Measurements from ENCODE around the gene ZCCHC2. TPM values are rescaled to one million over a fixed set of nuclear protein-coding genes. Genes with fewer than 3 reads are reported as not detected.

Gene ZCCHC2
- total RNA-seq, 1 experiment from 2014 or later = 12.4 TPM

GRCh38 chr18:62602706-62603105 lies 79.9 kb downstream of the ZCCHC2 start:
- H3K23ac ChIP-seq (ENCODE audit: insufficient read length, low read depth, low read length) = no peak overlapping the region
- no peak for DNase-seq
- H2BK15ac ChIP-seq (ENCODE audit: low read depth, low read length) = no peak overlapping the region
- H3K9me3 ChIP-seq (ENCODE audit: control insufficient read depth, low read depth, low read length) = no peaks in the 10 kb centered on the region
- H3K27ac ChIP-seq (ENCODE audit: insufficient read length, low read depth, low read length) = no peak overlapping the region
- Mint-ChIP-seq H3K9me3 (no peaks in the 10 kb centered on the region), H3K27me3 (ENCODE audit: low read depth) (peaks cover 30% of the 10 kb centered on the region), H3K36me3 (ENCODE audit: insufficient read depth in 1 of 3, low read depth in 3 of 3) (no peaks in the 10 kb centered on the region; a peak in 1 of 7 replicates), H3K27ac (no peak overlapping the region), H3K4me3 (no peak overlapping the region; a peak in 1 of 5 replicates), H3K4me1 (peaks cover 13 to 21% of the 10 kb centered on the region in 2 experiments)
- no peak overlapping the region for H3K4ac ChIP-seq (ENCODE audit: low read depth, low read length)
- H3K18ac ChIP-seq (ENCODE audit: insufficient read length, low read depth, low read length) = no peak overlapping the region
- no peak overlapping the region for H2BK20ac ChIP-seq (ENCODE audit: low read depth, low read length, poor library complexity, severe bottlenecking)
- H3K9ac ChIP-seq (ENCODE audit: extremely low read depth, insufficient read length, low read length) = no peak overlapping the region
- H3K23me2 ChIP-seq (ENCODE audit: insufficient read length, low read depth, low read length, poor library complexity, severe bottlenecking) = no peaks in the 10 kb centered on the region
- H2BK12ac ChIP-seq (ENCODE audit: insufficient read length, low read depth, low read length) = no peak overlapping the region
- no peak overlapping the region for H3K4me2 ChIP-seq (ENCODE audit: insufficient read depth, insufficient read length, low read length)
- H3K79me2 ChIP-seq (ENCODE audit: insufficient read depth, low read length) = no peaks in the 10 kb centered on the region
- H4K8ac ChIP-seq (replicated peaks; ENCODE audit: insufficient read length, low read depth, low read length) = no peak overlapping the region
- TF ChIP-seq CTCF (conservative IDR thresholded peaks at IDR 0.05) = no peak
- no peak overlapping the region for H2BK5ac ChIP-seq (ENCODE audit: insufficient read length, low read length)
- H3K14ac ChIP-seq (ENCODE audit: insufficient read depth, low read length) = no peak overlapping the region
- no peaks in the 10 kb centered on the region; the same call in 1 of the 2 replicates for H3K27me3 ChIP-seq (ENCODE audit: insufficient read depth, low read length)
- H3K56ac ChIP-seq (ENCODE audit: insufficient read length, low read depth, low read length) = no peak overlapping the region
- no peak overlapping the region for H2AK5ac ChIP-seq (ENCODE audit: insufficient read length, low read length)
- no peak overlapping the region for H2AFZ ChIP-seq (ENCODE audit: low read length)
- no peak overlapping the region for H2BK120ac ChIP-seq (ENCODE audit: low read depth, low read length, poor library complexity, severe bottlenecking)
- H4K91ac ChIP-seq (ENCODE audit: insufficient read length, low read depth, low read length) = no peak overlapping the region
- no peak overlapping the region for H3T11ph ChIP-seq (ENCODE audit: low read length)
- H3K4me1 ChIP-seq (ENCODE audit: insufficient read depth, low read length) = no peaks in the 10 kb centered on the region
- no peaks in the 10 kb centered on the region for H4K20me1 ChIP-seq (ENCODE audit: control insufficient read depth, insufficient read depth, insufficient read length)
- no CpG with 5 or more reads among the region's 8 CpGs for WGBS (ENCODE audit: extremely low coverage, insufficient read length, low lambda C conversion rate)
- no peak overlapping the region for H4K5ac ChIP-seq (ENCODE audit: insufficient read length, low read depth, low read length)
- no peaks in the 10 kb centered on the region for H3K79me1 ChIP-seq (ENCODE audit: insufficient read depth, low read depth, low read length, poor library complexity, severe bottlenecking)

Measured in H9 (cell line).